GM08714 (cell line): ENCODE measurements around the gene CSNK1D.

ENCODE experiments used
- H3K4me3 ChIP-seq: fragments of 200-500 bp; sonication (Bioruptor generic); 2 replicates; pipeline ENCODE4 v1.5.1; 2014; ENCODE audit warnings: mild to moderate bottlenecking, low read length, inconsistent platforms
- ZNF274 ChIP-seq: IDR thresholded peaks from 2 replicates; pipeline ENCODE4 v1.6.1; 2012; ENCODE audit warnings: mild to moderate bottlenecking, low read depth, low read length

CSNK1D gene

GRCh38 chr17:82241926-82242697 is 31.4 kb downstream of the CSNK1D start:
- no peak overlapping the region for H3K4me3 ChIP-seq
- no peak for TF ChIP-seq ZNF274

GRCh38 chr17:82241183-82241925 is 32.1 kb downstream of the CSNK1D start:
- TF ChIP-seq ZNF274 = no peak
- no peak overlapping the region for H3K4me3 ChIP-seq

GRCh38 chr17:82240506-82241182 is 32.9 kb downstream of the CSNK1D start:
- H3K4me3 ChIP-seq = no peak overlapping the region
- no peak for TF ChIP-seq ZNF274

GRCh38 chr17:82239926-82240505 is 33.5 kb downstream of the CSNK1D start:
- no peak overlapping the region for H3K4me3 ChIP-seq
- TF ChIP-seq ZNF274 = no peak

- no peak overlapping the region for H3K4me3 ChIP-seq
- TF ChIP-seq ZNF274 = no peak
Measured at GRCh38 chr17:82239401-82239925, 34.0 kb downstream of the CSNK1D start.

GRCh38 chr17:82238472-82239201 is 34.9 kb downstream of the CSNK1D start:
- no peak for TF ChIP-seq ZNF274
- no peak overlapping the region; the same call in 1 of the 2 replicates for H3K4me3 ChIP-seq

GRCh38 chr17:82237746-82238471 is 35.6 kb downstream of the CSNK1D start:
- no peak for TF ChIP-seq ZNF274
- no peak overlapping the region; the same call in 1 of the 2 replicates for H3K4me3 ChIP-seq

- no peak overlapping the region for H3K4me3 ChIP-seq
- no peak for TF ChIP-seq ZNF274
Measured at GRCh38 chr17:82237083-82237745, 36.3 kb downstream of the CSNK1D start.

GRCh38 chr17:82236142-82236971 is 37.1 kb downstream of the CSNK1D start:
- no peak for TF ChIP-seq ZNF274

GRCh38 chr17:82235775-82236141 is 37.7 kb downstream of the CSNK1D start:
- H3K4me3 ChIP-seq = no peak overlapping the region
- no peak for TF ChIP-seq ZNF274

More at GRCh38 chr17:82236142-82236971, 37.1 kb downstream of the CSNK1D start:
- no peak overlapping the region for H3K4me3 ChIP-seq

GRCh38 chr17:82235056-82235774 is 38.3 kb downstream of the CSNK1D start:
- no peak for TF ChIP-seq ZNF274
- no peak overlapping the region for H3K4me3 ChIP-seq
